Activated naive CD4-positive, alpha-beta T cell treated with anti-CD3 and anti-CD28 coated beads, Interleukin-2, amount 10 ng/mL, durations not matched to agents 7 days and 5 days (primary cell): ENCODE measurements around the gene LAMA3.

ENCODE experiments used
- CTCF ChIA-PET: fragments of 350-600 bp; sonication (Branson Sonifier 250); formaldehyde crosslinking; loops from one replicate; lab custom pipeline; 2021; ENCODE audit warnings: antibody characterized with exemption; lab: Charles Lee
- DNase-seq: peaks from one replicate; pipeline ENCODE4 v3.0.0-alpha.2; 2020
- H3K27ac Mint-ChIP-seq: one replicate; pipeline ENCODE4 v1.8.0; 2021; ENCODE audit warnings: mild to moderate bottlenecking, moderate library complexity, mixed read lengths
- H3K27me3 Mint-ChIP-seq: one replicate; pipeline ENCODE4 v1.8.0; 2021; ENCODE audit warnings: mild to moderate bottlenecking, mixed read lengths
- H3K36me3 Mint-ChIP-seq: one replicate; pipeline ENCODE4 v1.8.0; 2021; ENCODE audit warnings: mixed read lengths
- H3K4me1 Mint-ChIP-seq: one replicate; pipeline ENCODE4 v1.8.0; 2021; ENCODE audit warnings: mixed read lengths
- H3K4me3 Mint-ChIP-seq: one replicate; pipeline ENCODE4 v1.8.0; 2021; ENCODE audit warnings: mild to moderate bottlenecking, moderate library complexity, mixed read lengths
- H3K9me3 Mint-ChIP-seq: one replicate; pipeline ENCODE4 v1.8.0; 2021; ENCODE audit warnings: mixed read lengths

Gene LAMA3

GRCh38 chr18:23811176-23811575 lies 121.9 kb downstream of the LAMA3 start:
- no peak overlapping the region for H3K27ac Mint-ChIP-seq
- H3K36me3 Mint-ChIP-seq: no peaks in the 10 kb centered on the region
- H3K9me3 Mint-ChIP-seq: peaks cover 2% of the 10 kb centered on the region
- CTCF ChIA-PET: interaction anchor here (0.7 to 2.9 kb wide), 11 partner anchors 99 to 312 kb away, joined by 3 to 23 read pairs (median 5); no protein-coding TSS in a partner anchor
- no peak overlapping the region for H3K4me3 Mint-ChIP-seq
- no peak for DNase-seq
- H3K27me3 Mint-ChIP-seq: peaks cover 30% of the 10 kb centered on the region
- peaks cover 26% of the 10 kb centered on the region for H3K4me1 Mint-ChIP-seq

GRCh38 chr18:23812546-23813440 lies 123.5 kb downstream of the LAMA3 start:
- CTCF ChIA-PET: interaction anchor here (0.7 to 2.9 kb wide), 10 partner anchors 8 to 314 kb away, joined by 3 to 23 read pairs (median 4); no protein-coding TSS in a partner anchor
- peaks cover 26% of the 10 kb centered on the region for H3K4me1 Mint-ChIP-seq
- H3K27ac Mint-ChIP-seq: no peak overlapping the region
- no peak overlapping the region for H3K4me3 Mint-ChIP-seq
- no peaks in the 10 kb centered on the region for H3K9me3 Mint-ChIP-seq
- H3K27me3 Mint-ChIP-seq: peaks cover 45% of the 10 kb centered on the region
- H3K36me3 Mint-ChIP-seq: no peaks in the 10 kb centered on the region
- no peak for DNase-seq

GRCh38 chr18:23814991-23815614 lies 125.8 kb downstream of the LAMA3 start:
- Mint-ChIP-seq H3K9me3 (no peaks in the 10 kb centered on the region), H3K27ac (no peak overlapping the region), H3K4me3 (no peak overlapping the region), H3K4me1 (peaks cover 21% of the 10 kb centered on the region), H3K27me3 (peaks cover 43% of the 10 kb centered on the region), H3K36me3 (no peaks in the 10 kb centered on the region)
- CTCF ChIA-PET: interaction anchor here (1.1 to 1.4 kb wide), 4 partner anchors 103 to 299 kb away, joined by 3 to 6 read pairs (median 4); no protein-coding TSS in a partner anchor
- DNase-seq: no peak

- Mint-ChIP-seq H3K9me3 (no peaks in the 10 kb centered on the region), H3K36me3 (no peaks in the 10 kb centered on the region), H3K27me3 (peaks cover 38% of the 10 kb centered on the region), H3K4me3 (no peak overlapping the region), H3K4me1 (peaks cover 12% of the 10 kb centered on the region), H3K27ac (no peak overlapping the region)
- CTCF ChIA-PET: interaction anchor here (1.1 kb wide), 1 partner anchor 103 kb away, joined by 4 read pairs; no protein-coding TSS in a partner anchor
- DNase-seq: no peak
Observed at GRCh38 chr18:23816021-23816420, 126.8 kb downstream of the LAMA3 start.

GRCh38 chr18:23816740-23817139 lies 127.5 kb downstream of the LAMA3 start:
- Mint-ChIP-seq H3K4me1 (peaks cover 6% of the 10 kb centered on the region), H3K4me3 (no peak overlapping the region), H3K27ac (no peak overlapping the region), H3K9me3 (no peaks in the 10 kb centered on the region), H3K36me3 (no peaks in the 10 kb centered on the region), H3K27me3 (peaks cover 35% of the 10 kb centered on the region)
- no peak for DNase-seq
- CTCF ChIA-PET: no interaction called here

- no peak overlapping the region for H3K27ac Mint-ChIP-seq
- CTCF ChIA-PET: no interaction called here
- peaks cover 36% of the 10 kb centered on the region for H3K27me3 Mint-ChIP-seq
- H3K4me3 Mint-ChIP-seq: no peak overlapping the region
- peaks cover 2% of the 10 kb centered on the region for H3K4me1 Mint-ChIP-seq
- no peak for DNase-seq
- no peaks in the 10 kb centered on the region for H3K36me3 Mint-ChIP-seq
- no peaks in the 10 kb centered on the region for H3K9me3 Mint-ChIP-seq
Observed at GRCh38 chr18:23819001-23819400, 129.7 kb downstream of the LAMA3 start.

- H3K27me3 Mint-ChIP-seq: peaks cover 21% of the 10 kb centered on the region
- H3K27ac Mint-ChIP-seq: no peak overlapping the region
- DNase-seq: no peak
- no peaks in the 10 kb centered on the region for H3K36me3 Mint-ChIP-seq
- H3K4me3 Mint-ChIP-seq: no peak overlapping the region
- no peaks in the 10 kb centered on the region for H3K9me3 Mint-ChIP-seq
- peaks cover 20% of the 10 kb centered on the region for H3K4me1 Mint-ChIP-seq
- CTCF ChIA-PET: interaction anchor here (4.3 kb wide), 1 partner anchor 96 kb away, joined by 41 read pairs; no protein-coding TSS in a partner anchor
Observed at GRCh38 chr18:23822590-23823385, 133.5 kb downstream of the LAMA3 start.

GRCh38 chr18:23824240-23824639 lies 135.0 kb downstream of the LAMA3 start:
- Mint-ChIP-seq H3K9me3 (no peaks in the 10 kb centered on the region), H3K4me1 (peaks cover 33% of the 10 kb centered on the region), H3K27ac (no peak overlapping the region), H3K36me3 (no peaks in the 10 kb centered on the region), H3K4me3 (no peak overlapping the region), H3K27me3 (peaks cover 20% of the 10 kb centered on the region)
- DNase-seq: no peak
- CTCF ChIA-PET: interaction anchor here (0.6 to 4.3 kb wide), 5 partner anchors 81 to 337 kb away, joined by 3 to 41 read pairs (median 3); no protein-coding TSS in a partner anchor

- Mint-ChIP-seq H3K36me3 (no peaks in the 10 kb centered on the region), H3K4me3 (no peak overlapping the region), H3K9me3 (no peaks in the 10 kb centered on the region), H3K27me3 (peaks cover 19% of the 10 kb centered on the region), H3K27ac (no peak overlapping the region), H3K4me1 (peaks cover 34% of the 10 kb centered on the region)
- CTCF ChIA-PET: interaction anchor here (0.6 to 4.3 kb wide), 5 partner anchors 90 to 337 kb away, joined by 3 to 41 read pairs (median 4); no protein-coding TSS in a partner anchor
- DNase-seq: no peak
Observed at GRCh38 chr18:23824669-23825068, 135.4 kb downstream of the LAMA3 start.

GRCh38 chr18:23825496-23825895 lies 136.2 kb downstream of the LAMA3 start:
- no peak for DNase-seq
- Mint-ChIP-seq H3K27me3 (peaks cover 16% of the 10 kb centered on the region), H3K4me3 (no peak overlapping the region), H3K27ac (no peak overlapping the region), H3K9me3 (no peaks in the 10 kb centered on the region), H3K4me1 (peaks cover 34% of the 10 kb centered on the region), H3K36me3 (no peaks in the 10 kb centered on the region)
- CTCF ChIA-PET: interaction anchor here (1.2 to 4.3 kb wide), 3 partner anchors 94 to 294 kb away, joined by 4 to 41 read pairs (median 12); no protein-coding TSS in a partner anchor

GRCh38 chr18:23825978-23826405 lies 136.7 kb downstream of the LAMA3 start:
- CTCF ChIA-PET: interaction anchor here (1.2 to 4.3 kb wide), 3 partner anchors 93 to 293 kb away, joined by 4 to 41 read pairs (median 12); no protein-coding TSS in a partner anchor
- Mint-ChIP-seq H3K36me3 (no peaks in the 10 kb centered on the region), H3K4me3 (no peak overlapping the region), H3K27me3 (peaks cover 12% of the 10 kb centered on the region), H3K4me1 (peaks cover 34% of the 10 kb centered on the region), H3K9me3 (no peaks in the 10 kb centered on the region), H3K27ac (no peak overlapping the region)
- DNase-seq: no peak

GRCh38 chr18:23826850-23827620 lies 137.8 kb downstream of the LAMA3 start:
- no peaks in the 10 kb centered on the region for H3K36me3 Mint-ChIP-seq
- H3K4me3 Mint-ChIP-seq: no peak overlapping the region
- peaks cover 8% of the 10 kb centered on the region for H3K27me3 Mint-ChIP-seq
- no peak overlapping the region for H3K27ac Mint-ChIP-seq
- DNase-seq: no peak
- CTCF ChIA-PET: interaction anchor here (0.8 to 1.7 kb wide), 3 partner anchors 92 to 249 kb away, joined by 3 to 8 read pairs (median 3); no protein-coding TSS in a partner anchor
- peaks cover 34% of the 10 kb centered on the region for H3K4me1 Mint-ChIP-seq
- no peaks in the 10 kb centered on the region for H3K9me3 Mint-ChIP-seq

- no peak overlapping the region for H3K27ac Mint-ChIP-seq
- no peak overlapping the region for H3K4me3 Mint-ChIP-seq
- no peaks in the 10 kb centered on the region for H3K9me3 Mint-ChIP-seq
- CTCF ChIA-PET: interaction anchor here (0.8 to 1.7 kb wide), 3 partner anchors 91 to 248 kb away, joined by 3 to 8 read pairs (median 3); no protein-coding TSS in a partner anchor
- DNase-seq: no peak
- no peaks in the 10 kb centered on the region for H3K36me3 Mint-ChIP-seq
- H3K4me1 Mint-ChIP-seq: peaks cover 34% of the 10 kb centered on the region
- H3K27me3 Mint-ChIP-seq: peaks cover 5% of the 10 kb centered on the region
Observed at GRCh38 chr18:23827681-23828080, 138.4 kb downstream of the LAMA3 start.
